Frontal cortex (tissue), 4 donors: ENCODE data around the gene PKNOX1. TPM values are rescaled to one million over a fixed set of nuclear protein-coding genes. Genes with fewer than 3 reads are reported as not detected.
"Not testable (repeated sequence)": the region's sequence is repeated elsewhere in the genome, so short reads cannot be mapped to it uniquely, and the experiment has no call there.

Source experiments
- DNase-seq, 2 donors: peaks; one replicate each; pipeline ENCODE4 v3.0.0; 2012; ENCODE audit warnings: low spot score in 2 of 2
- FAIRE-seq: peaks from 2 replicates; lab custom pipeline; 2012; peaks lifted over from hg19 to GRCh38; lab: Jason Lieb, UNC
- total RNA-seq: library from RNA; depleted of rRNA; stranded (reverse); fragments of >200 nt; gene quantifications from one replicate; pipeline ENCODE4 v1.2.3, GENCODE V29; 2014
- donor health status: control.
- donor health status: control.
- donor health status: control.

The PKNOX1 gene
- total RNA-seq, 1 donor from 2014 or later = 23.2 TPM

- no peak for DNase-seq
Measured at GRCh38 chr21:42981214-42981523, 6.8 kb downstream of the PKNOX1 start.

GRCh38 chr21:42981862-42982261, 7.5 kb downstream of the PKNOX1 start:
- no peak for FAIRE-seq
- DNase-seq = no peak

More at GRCh38 chr21:42981214-42981523, 6.8 kb downstream of the PKNOX1 start:
- no peak for FAIRE-seq

- no peak for FAIRE-seq
- DNase-seq = no peak
Measured at GRCh38 chr21:42983103-42983502, 8.7 kb downstream of the PKNOX1 start.

- FAIRE-seq (no peak), DNase-seq (no peak)
Measured at GRCh38 chr21:42983869-42984268, 9.5 kb downstream of the PKNOX1 start.

- DNase-seq (no peak), FAIRE-seq (no peak)
Measured at GRCh38 chr21:42986125-42986783, 11.9 kb downstream of the PKNOX1 start.

GRCh38 chr21:42988236-42988965, 14.0 kb downstream of the PKNOX1 start:
- DNase-seq (no peak), FAIRE-seq (no peak)

- not testable (repeated sequence) for DNase-seq
Measured at GRCh38 chr21:42989370-42989769, 15.0 kb downstream of the PKNOX1 start.

GRCh38 chr21:42989816-42990650, 15.7 kb downstream of the PKNOX1 start:
- FAIRE-seq (no peak), DNase-seq (no peak)

More at GRCh38 chr21:42989370-42989769, 15.0 kb downstream of the PKNOX1 start:
- not testable (repeated sequence) for FAIRE-seq

GRCh38 chr21:42991992-42992740, 17.8 kb downstream of the PKNOX1 start:
- DNase-seq = no peak
- FAIRE-seq = no peak

- DNase-seq = no peak
- no peak for FAIRE-seq
Measured at GRCh38 chr21:42993051-42993712, 18.8 kb downstream of the PKNOX1 start.

GRCh38 chr21:42997053-42997452, 22.7 kb downstream of the PKNOX1 start:
- no peak for FAIRE-seq
- DNase-seq = no peak

GRCh38 chr21:42997983-42998382, 23.6 kb downstream of the PKNOX1 start:
- DNase-seq, FAIRE-seq: not testable (repeated sequence)

- DNase-seq, FAIRE-seq: not testable (repeated sequence)
Measured at GRCh38 chr21:42999152-42999551, 24.8 kb downstream of the PKNOX1 start.

GRCh38 chr21:43000041-43000440, 25.7 kb downstream of the PKNOX1 start:
- DNase-seq, FAIRE-seq: not testable (repeated sequence)

GRCh38 chr21:43001316-43001715, 27.0 kb downstream of the PKNOX1 start:
- no peak for DNase-seq
- no peak for FAIRE-seq

- FAIRE-seq (no peak), DNase-seq (no peak)
Measured at GRCh38 chr21:43004926-43005325, 30.6 kb downstream of the PKNOX1 start.

GRCh38 chr21:43005635-43006034, 31.3 kb downstream of the PKNOX1 start:
- FAIRE-seq = no peak
- DNase-seq = no peak

GRCh38 chr21:43006051-43006873, 31.9 kb downstream of the PKNOX1 start:
- FAIRE-seq, DNase-seq: not testable (repeated sequence)

- FAIRE-seq (no peak), DNase-seq (no peak)
Measured at GRCh38 chr21:43006874-43007208, 32.5 kb downstream of the PKNOX1 start.
